ENCODE results near the gene AIG1.

The AIG1 gene

GRCh38 chr6:143097224-143097795 lies 36.6 kb downstream of the AIG1 start:
- no peak for DNase-seq (ENCODE audit: low read depth)

- DNase-seq (ENCODE audit: low read depth) = no peak
These were observed 37.5 kb downstream of the AIG1 start for GRCh38 chr6:143098054-143098671.

- no peak for DNase-seq (ENCODE audit: low read depth)
These were observed 39.0 kb downstream of the AIG1 start for GRCh38 chr6:143099647-143100046.

GRCh38 chr6:143100429-143100828 lies 39.7 kb downstream of the AIG1 start:
- DNase-seq (ENCODE audit: low read depth) = no peak

GRCh38 chr6:143103916-143104315 lies 43.2 kb downstream of the AIG1 start:
- no peak for DNase-seq (ENCODE audit: low read depth)

GRCh38 chr6:143107440-143107839 lies 46.8 kb downstream of the AIG1 start:
- no peak for DNase-seq (ENCODE audit: low read depth)

- peak; percentile 48 for DNase-seq (ENCODE audit: low read depth)
These were observed 47.4 kb downstream of the AIG1 start for GRCh38 chr6:143107911-143108761.

- no peak for DNase-seq (ENCODE audit: low read depth)
These were observed 48.5 kb downstream of the AIG1 start for GRCh38 chr6:143109196-143109595.

- DNase-seq (ENCODE audit: low read depth) = no peak
These were observed 49.9 kb downstream of the AIG1 start for GRCh38 chr6:143110572-143110971.

- peak; percentile 45 for DNase-seq (ENCODE audit: low read depth)
These were observed 50.3 kb downstream of the AIG1 start for GRCh38 chr6:143110996-143111395.

- no peak for DNase-seq (ENCODE audit: low read depth)
These were observed 50.8 kb downstream of the AIG1 start for GRCh38 chr6:143111443-143111842.

GRCh38 chr6:143112084-143112768 lies 51.5 kb downstream of the AIG1 start:
- no peak for DNase-seq (ENCODE audit: low read depth)

GRCh38 chr6:143112837-143113236 lies 52.1 kb downstream of the AIG1 start:
- no peak for DNase-seq (ENCODE audit: low read depth)

GRCh38 chr6:143115728-143116127 lies 55.0 kb downstream of the AIG1 start:
- DNase-seq (ENCODE audit: low read depth) = no peak

- no peak for DNase-seq (ENCODE audit: low read depth)
These were observed 56.4 kb downstream of the AIG1 start for GRCh38 chr6:143117108-143117507.

GRCh38 chr6:143119260-143119659 lies 58.6 kb downstream of the AIG1 start:
- DNase-seq (ENCODE audit: low read depth) = no peak

GRCh38 chr6:143123081-143123480 lies 62.4 kb downstream of the AIG1 start:
- DNase-seq (ENCODE audit: low read depth) = no peak

- DNase-seq (ENCODE audit: low read depth) = no peak
These were observed 63.3 kb downstream of the AIG1 start for GRCh38 chr6:143123941-143124340.

- DNase-seq (ENCODE audit: low read depth) = no peak
These were observed 64.8 kb downstream of the AIG1 start for GRCh38 chr6:143125455-143125854.

GRCh38 chr6:143125864-143126573 lies 65.3 kb downstream of the AIG1 start:
- DNase-seq (ENCODE audit: low read depth) = no peak

- no peak for DNase-seq (ENCODE audit: low read depth)
These were observed 65.9 kb downstream of the AIG1 start for GRCh38 chr6:143126574-143126941.

Measured in stromal cell of bone marrow (primary cell).